GM23248 (cell line): Measurements from ENCODE around the gene RELN.

ENCODE experiments used
- EZH2 ChIP-seq: fragments of 200-600 bp; sonication (generic); IDR thresholded peaks from 2 replicates; pipeline ENCODE4 v1.6.1; 2018; ENCODE audit warnings: antibody characterized with exemption, mild to moderate bottlenecking; ENCODE audit not compliant: insufficient read depth, poor library complexity, severe bottlenecking
- EZH2phosphoT487 ChIP-seq: fragments of 200-600 bp; sonication (generic); IDR thresholded peaks from 2 replicates; pipeline ENCODE4 v1.6.1; 2018; ENCODE audit warnings: antibody characterized with exemption, moderate library complexity, mild to moderate bottlenecking, low read depth; ENCODE audit not compliant: insufficient read depth

GRCh38 chr7:103771294-103771693, 218.2 kb downstream of the RELN start:
- TF ChIP-seq EZH2phosphoT487: no peak
- no peak for TF ChIP-seq EZH2
